BE2C (cell line): Measurements from ENCODE around the gene IGFBPL1.

Source experiments
- DNase-seq: peaks from one replicate; pipeline ENCODE4 v3.0.0-alpha.2; 2020
- H3K27me3 ChIP-seq: fragments of 250-450 bp; sonication (Bioruptor Pico); 2 replicates; pipeline ENCODE4 v1.5.1; 2020; ENCODE audit warnings: mild to moderate bottlenecking
- H3K36me3 ChIP-seq: fragments of 250-450 bp; sonication (Bioruptor Pico); 2 replicates; pipeline ENCODE4 v1.5.1; 2020; ENCODE audit warnings: mild to moderate bottlenecking
- H3K4me1 ChIP-seq: fragments of 250-450 bp; sonication (Bioruptor Pico); 2 replicates; pipeline ENCODE4 v1.5.1; 2020
- H3K4me3 ChIP-seq: 2 replicates; pipeline ENCODE4 v1.5.1; 2011; ENCODE audit warnings: low read depth, low read length
- H3K9me3 ChIP-seq: fragments of 250-450 bp; sonication (Bioruptor Pico); 2 replicates; pipeline ENCODE4 v1.5.1; 2020
- CTCF ChIP-seq: IDR thresholded peaks from 2 replicates; pipeline ENCODE4 v1.5.1; 2012; ENCODE audit warnings: mild to moderate bottlenecking, low read depth, low read length

Gene IGFBPL1

GRCh38 chr9:38434853-38435252 is 10.6 kb upstream of the IGFBPL1 start:
- TF ChIP-seq CTCF: no peak

GRCh38 chr9:38434365-38434764 is 10.1 kb upstream of the IGFBPL1 start:
- no peak for DNase-seq
- H3K4me1 ChIP-seq: no peaks in the 10 kb centered on the region
- no peak overlapping the region for H3K4me3 ChIP-seq
- peaks cover 3% of the 10 kb centered on the region; the same call in 1 of the 2 replicates for H3K36me3 ChIP-seq
- no peaks in the 10 kb centered on the region for H3K27me3 ChIP-seq
- no peak for TF ChIP-seq CTCF
- H3K9me3 ChIP-seq: no peaks in the 10 kb centered on the region; the same call in 1 of the 2 replicates

More at GRCh38 chr9:38434853-38435252, 10.6 kb upstream of the IGFBPL1 start:
- Histone ChIP-seq H3K4me3 (no peak overlapping the region), H3K27me3 (no peaks in the 10 kb centered on the region), H3K36me3 (peaks cover 3% of the 10 kb centered on the region; the same call in 1 of the 2 replicates), H3K9me3 (no peaks in the 10 kb centered on the region; the same call in 1 of the 2 replicates), H3K4me1 (no peaks in the 10 kb centered on the region)
- DNase-seq: no peak

- no peaks in the 10 kb centered on the region; the same call in 1 of the 2 replicates for H3K9me3 ChIP-seq
- H3K36me3 ChIP-seq: 0 out of 2 replicates have a peak, but pooled peaks cover 3% of the 10 kb centered on the region
- H3K4me3 ChIP-seq: no peak overlapping the region
- H3K27me3 ChIP-seq: no peaks in the 10 kb centered on the region
- no peaks in the 10 kb centered on the region for H3K4me1 ChIP-seq
- TF ChIP-seq CTCF: peak; percentile 69
- DNase-seq: peak; percentile 39
These were observed 8.8 kb upstream of the IGFBPL1 start for GRCh38 chr9:38432922-38433510.

GRCh38 chr9:38431116-38431515 is 6.9 kb upstream of the IGFBPL1 start:
- TF ChIP-seq CTCF: no peak
- Histone ChIP-seq H3K27me3 (no peaks in the 10 kb centered on the region), H3K4me3 (no peak overlapping the region), H3K36me3 (no peaks in the 10 kb centered on the region), H3K4me1 (no peaks in the 10 kb centered on the region), H3K9me3 (no peaks in the 10 kb centered on the region)
- DNase-seq: no peak

GRCh38 chr9:38428062-38428461 is 3.8 kb upstream of the IGFBPL1 start:
- Histone ChIP-seq H3K27me3 (no peaks in the 10 kb centered on the region), H3K4me1 (peaks cover 3% of the 10 kb centered on the region; the same call in 1 of the 2 replicates), H3K9me3 (no peaks in the 10 kb centered on the region), H3K36me3 (no peaks in the 10 kb centered on the region), H3K4me3 (no peak overlapping the region)
- no peak for TF ChIP-seq CTCF
- no peak for DNase-seq

- TF ChIP-seq CTCF: no peak
- Histone ChIP-seq H3K4me3 (peak overlapping the region; percentile 63), H3K27me3 (no peaks in the 10 kb centered on the region)
These were observed 664 bp upstream of the IGFBPL1 start for GRCh38 chr9:38424918-38425317.

More at GRCh38 chr9:38424918-38425317, 664 bp upstream of the IGFBPL1 start:
- H3K9me3 ChIP-seq: no peaks in the 10 kb centered on the region
- H3K4me1 ChIP-seq: peaks cover 11% of the 10 kb centered on the region
- no peak for DNase-seq
- H3K36me3 ChIP-seq: peaks cover 2% of the 10 kb centered on the region; the same call in 1 of the 2 replicates
